Measurements from ENCODE around the gene MAPK6. TPM values are rescaled to one million over a fixed set of nuclear protein-coding genes. Genes with fewer than 3 reads are reported as not detected.

The MAPK6 gene
- total and polyA plus RNA-seq, 9 of the 15 experiments (the other 6 are each of a cell fraction or from before 2014, with no cell fraction given) = 28.5 to 97.1 (median 74.0) TPM

- no peak overlapping the region for H3K4me3 ChIP-seq
- in situ Hi-C loops (cut with MboI) = loop anchor here (5.0 kb wide), 1 partner anchor 90 kb away; no protein-coding TSS in a partner anchor
- ATAC-seq (peak; percentile 51), FAIRE-seq (peak; percentile 67), DNase-seq (ENCODE audit: extremely low read depth in 1 of 4, low spot score in 3 of 4) (peak in 1 of 4 experiments; percentile 33)
- H3K27me3 ChIP-seq (ENCODE audit: control insufficient read depth in 2 of 2, insufficient read depth in 2 of 2, low read length in 2 of 2) = peaks cover 0 to 3% of the 10 kb centered on the region in 2 experiments; a peak in 2 of 5 replicates
- intact Hi-C loops (cut with micrococcal nuclease) = loop anchor here (5.0 to 10.0 kb wide), 3 partner anchors 55 to 292 kb away; no protein-coding TSS in a partner anchor
- no peak overlapping the region for H3K27ac ChIP-seq (ENCODE audit: extremely low read depth, low read depth, low read length)
- no peaks in the 10 kb centered on the region for H3K36me3 ChIP-seq (ENCODE audit: control insufficient read depth, insufficient read depth, low read length)
- no peaks in the 10 kb centered on the region for H3K9me3 ChIP-seq (replicated peaks; ENCODE audit: control insufficient read depth, insufficient read depth, low read depth, low read length)
- ChIA-PET CTCF (ENCODE audit: low intra/inter-chr PET ratio) (interaction anchor here (0.7 to 1.0 kb wide), 2 partner anchors 95 to 153 kb away, joined by 3 read pairs; no protein-coding TSS in a partner anchor), POLR2A (interaction anchor here (0.6 to 2.1 kb wide), 3 partner anchors 10 to 218 kb away, joined by 3 to 4 read pairs (median 3); no protein-coding TSS in a partner anchor)
- H3K4me2 ChIP-seq (ENCODE audit: insufficient read depth, low read length) = peak overlapping the region; percentile 15; the same call in 1 of the 2 replicates
- peak overlapping the region; percentile 46; the same call in 1 of the 2 replicates for H2AFZ ChIP-seq (ENCODE audit: low read depth, low read length)
- H3K9ac ChIP-seq (ENCODE audit: insufficient read depth in 1 of 2, low read depth in 2 of 2, low read length in 2 of 2) = no peak overlapping the region
- no TSS peak for BruUV-seq (replicated peaks)
- WGBS (ENCODE audit: insufficient coverage, low coverage, missing lambda C conversion rate) = 19% methylated on average over 8 of the region's 11 CpGs
- no peaks in the 10 kb centered on the region for H3K79me2 ChIP-seq (ENCODE audit: control insufficient read depth, insufficient read depth, low read length)
- no peaks in the 10 kb centered on the region for H4K20me1 ChIP-seq (replicated peaks; ENCODE audit: control insufficient read depth, insufficient read depth, low read length)
- H3K4me1 ChIP-seq (replicated peaks in 1 of 2; ENCODE audit: control insufficient read depth in 2 of 2, insufficient read depth in 2 of 2, low read length in 2 of 2) = peaks cover 0 to 9% of the 10 kb centered on the region in 2 experiments; a peak in 3 of 5 replicates
- no peaks in the 10 kb centered on the region for H3K9me1 ChIP-seq (ENCODE audit: control insufficient read depth, insufficient read depth, low read length)
- TF ChIP-seq BHLHE40 (IDR thresholded peaks at IDR 0.05; ENCODE audit: low read length) = peak; percentile 22; the same call in 1 of the 2 replicates
- TF ChIP-seq TCF3 (CRISPR knock-in tag; IDR thresholded peaks at IDR 0.05) = peak; percentile 68
- no peak for TF ChIP-seq ETV6 (IDR thresholded peaks at IDR 0.05; ENCODE audit: borderline replicate concordance in 1 of 2, low read depth in 2 of 2, low read length in 1 of 2)
- no peak for TF ChIP-seq ETV6 (CRISPR knock-in tag; IDR thresholded peaks at IDR 0.05; ENCODE audit: borderline replicate concordance)
- peak; percentile 60 for TF ChIP-seq ATF3 (IDR thresholded peaks at IDR 0.05)
- TF ChIP-seq ATF3 (CRISPR knock-in tag; conservative IDR thresholded peaks at IDR 0.05) = no peak
- no peak for TF ChIP-seq ARID4B (CRISPR knock-in tag; IDR thresholded peaks at IDR 0.05)
- no peak for TF ChIP-seq ATF7 (IDR thresholded peaks at IDR 0.05)
- peak in 2 of 3 experiments; percentile 10 to 14; a peak in 1 of 6 replicates for TF ChIP-seq CTCF (IDR thresholded peaks at IDR 0.05 in 2 of 3, conservative IDR thresholded peaks at IDR 0.05 in 1 of 3; ENCODE audit: insufficient read depth in 2 of 3, low read depth in 1 of 3, low read length in 3 of 3)
- no peak for TF ChIP-seq ZNF263 (CRISPR knock-in tag; IDR thresholded peaks at IDR 0.05; ENCODE audit: borderline replicate concordance)
- peak; percentile 75 for TF ChIP-seq CBFA2T3 (IDR thresholded peaks at IDR 0.05)
- peak; percentile 61; the same call in 1 of the 2 replicates for TF ChIP-seq JUN (IDR thresholded peaks at IDR 0.05; ENCODE audit: borderline replicate concordance, low read depth, low read length)
- TF ChIP-seq JUN (CRISPR knock-in tag; IDR thresholded peaks at IDR 0.05; ENCODE audit: borderline replicate concordance) = no peak
These were observed 58.1 kb downstream of the MAPK6 start for GRCh38 chr15:52076889-52077781.

Measured in K562 (cell line).